Stimulated activated CD4-positive, alpha-beta T cell treated with anti-CD3 and anti-CD28 coated beads, Interleukin-2, amount 100 ng/mL, for 24 hours (primary cell): Measurements from ENCODE around the gene MPRIP.

Experiments
- DNase-seq, 2 donors: peaks; one replicate each; pipeline ENCODE4 v3.0.0-alpha.2; 2020

MPRIP gene

GRCh38 chr17:17089796-17090641 is 47.8 kb downstream of the MPRIP start:
- DNase-seq: no peak

GRCh38 chr17:17090642-17091103 is 48.4 kb downstream of the MPRIP start:
- no peak for DNase-seq

DNA sequence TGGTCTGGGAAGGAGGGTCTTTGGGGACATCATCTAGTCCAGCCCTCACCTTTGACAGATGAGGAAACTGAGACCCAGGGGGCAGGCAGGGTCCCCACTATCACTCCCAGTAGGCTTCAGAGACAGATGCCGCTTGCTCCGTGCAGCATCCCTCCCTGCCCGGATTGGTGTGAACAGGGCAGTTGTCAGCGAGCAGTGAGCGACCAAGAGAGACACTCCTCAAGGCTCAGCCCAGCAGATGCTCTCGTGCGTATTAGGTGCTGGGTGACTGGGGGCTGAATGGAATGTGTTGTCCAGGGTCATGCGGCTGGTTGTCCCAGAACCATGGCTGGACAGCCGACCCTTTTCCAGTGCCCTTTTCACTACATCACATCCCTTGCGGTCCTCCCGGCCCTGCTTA is 49.0 kb downstream of the MPRIP start:
- no peak for DNase-seq

GRCh38 chr17:17091856-17092756 is 49.8 kb downstream of the MPRIP start:
- no peak for DNase-seq

GRCh38 chr17:17093764-17094163 is 51.5 kb downstream of the MPRIP start:
- no peak for DNase-seq

- no peak for DNase-seq
Measured at GRCh38 chr17:17096438-17097178, 54.4 kb downstream of the MPRIP start.

GRCh38 chr17:17097763-17098345 is 55.6 kb downstream of the MPRIP start:
- no peak for DNase-seq

DNA sequence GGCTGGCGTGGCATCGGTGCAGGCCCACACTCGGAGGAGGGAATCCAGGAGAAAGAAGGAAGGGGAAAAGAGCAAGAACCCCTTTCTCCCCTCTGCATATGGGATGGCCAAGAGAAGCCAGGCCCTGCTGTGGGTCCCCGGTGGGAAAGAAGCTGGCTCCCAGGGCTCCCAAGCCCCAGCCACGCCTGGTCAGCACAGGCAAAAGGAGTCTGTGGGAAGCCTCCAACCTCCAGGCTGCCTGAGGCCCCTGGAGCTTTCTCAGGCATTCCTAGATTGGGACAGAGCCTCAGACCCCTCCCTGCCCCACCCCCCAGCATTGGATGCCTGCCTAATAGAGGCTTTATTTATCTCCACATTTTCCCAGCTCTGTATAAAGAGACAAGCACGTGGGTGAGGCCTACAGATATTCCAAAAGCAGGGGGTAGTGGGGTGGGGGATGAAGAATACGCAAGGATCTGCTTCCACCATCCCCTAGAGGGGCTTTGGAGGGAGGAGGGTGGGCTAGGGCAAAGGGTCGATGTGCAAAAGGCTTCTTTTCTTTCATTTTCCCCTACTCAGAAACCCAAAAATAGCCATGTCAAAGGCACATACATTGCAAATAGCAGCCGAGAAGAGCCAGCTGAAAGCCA is 56.4 kb downstream of the MPRIP start:
- DNase-seq: no peak

DNA sequence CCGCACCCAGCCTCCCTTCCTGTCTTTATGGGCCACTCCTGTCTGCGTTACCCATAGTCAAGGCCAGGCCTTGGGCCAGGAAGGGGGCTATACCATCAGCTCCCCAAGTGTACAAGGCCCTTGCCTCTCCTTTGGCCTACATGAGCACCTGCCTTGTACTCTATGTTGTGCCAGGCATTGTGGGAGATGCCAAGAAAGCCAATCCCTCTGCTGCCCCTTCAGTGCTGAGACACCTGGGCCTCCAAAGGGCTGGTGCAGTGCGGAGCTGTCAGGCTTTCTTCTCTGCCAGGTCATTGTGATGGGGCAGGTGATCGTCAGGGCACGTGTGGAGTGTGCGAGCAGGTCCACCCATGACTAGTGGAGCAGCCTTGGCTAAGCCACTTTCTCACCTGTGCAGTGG is 59.9 kb downstream of the MPRIP start:
- no peak for DNase-seq

DNA sequence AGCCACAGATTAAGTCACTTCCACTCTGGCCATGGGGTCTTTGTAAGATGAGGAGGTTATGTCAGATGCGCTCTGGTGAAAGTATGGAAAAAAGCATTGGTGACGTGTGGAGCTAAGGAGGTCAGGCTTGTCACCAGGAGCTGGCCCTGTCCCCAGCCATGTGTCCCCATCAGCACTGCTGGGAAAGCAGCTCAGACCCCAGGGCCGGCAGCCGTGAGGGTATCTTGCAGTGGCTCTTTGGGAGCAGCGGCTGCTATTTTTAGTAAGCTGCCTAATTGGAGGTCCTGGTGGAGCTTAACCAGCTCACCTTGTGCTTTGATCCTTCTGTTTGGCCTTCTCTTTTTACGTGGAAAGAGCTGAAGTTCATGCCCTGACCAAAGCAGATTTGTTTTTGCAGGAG is 60.9 kb downstream of the MPRIP start:
- DNase-seq: no peak

- no peak for DNase-seq
Measured at GRCh38 chr17:17104036-17104435, 61.8 kb downstream of the MPRIP start.

DNA sequence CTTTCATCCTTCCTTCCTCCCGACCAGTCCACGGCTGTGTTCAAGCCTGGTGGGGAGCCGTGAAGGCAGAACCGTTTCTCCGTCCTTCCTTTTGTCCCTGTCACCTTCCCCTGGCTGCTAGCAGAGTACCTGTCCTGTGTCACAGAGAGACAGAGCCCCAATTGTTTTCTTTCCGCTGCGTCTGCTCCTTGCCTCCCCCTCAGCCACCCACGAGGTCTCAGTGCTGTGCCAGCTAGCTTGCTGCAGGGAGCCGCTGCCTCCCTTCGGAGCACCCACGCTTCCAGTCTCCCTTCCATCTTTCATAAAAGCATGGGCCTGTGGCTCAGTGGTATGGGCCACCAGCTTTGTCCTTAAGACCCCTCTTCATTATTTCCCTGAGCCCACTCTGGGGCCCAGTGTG is 62.2 kb downstream of the MPRIP start:
- no peak for DNase-seq

GRCh38 chr17:17105976-17106375 is 63.7 kb downstream of the MPRIP start:
- DNase-seq: no peak

GRCh38 chr17:17106756-17107155 is 64.5 kb downstream of the MPRIP start:
- DNase-seq: no peak

GRCh38 chr17:17107281-17107680 is 65.0 kb downstream of the MPRIP start:
- no peak for DNase-seq

DNA sequence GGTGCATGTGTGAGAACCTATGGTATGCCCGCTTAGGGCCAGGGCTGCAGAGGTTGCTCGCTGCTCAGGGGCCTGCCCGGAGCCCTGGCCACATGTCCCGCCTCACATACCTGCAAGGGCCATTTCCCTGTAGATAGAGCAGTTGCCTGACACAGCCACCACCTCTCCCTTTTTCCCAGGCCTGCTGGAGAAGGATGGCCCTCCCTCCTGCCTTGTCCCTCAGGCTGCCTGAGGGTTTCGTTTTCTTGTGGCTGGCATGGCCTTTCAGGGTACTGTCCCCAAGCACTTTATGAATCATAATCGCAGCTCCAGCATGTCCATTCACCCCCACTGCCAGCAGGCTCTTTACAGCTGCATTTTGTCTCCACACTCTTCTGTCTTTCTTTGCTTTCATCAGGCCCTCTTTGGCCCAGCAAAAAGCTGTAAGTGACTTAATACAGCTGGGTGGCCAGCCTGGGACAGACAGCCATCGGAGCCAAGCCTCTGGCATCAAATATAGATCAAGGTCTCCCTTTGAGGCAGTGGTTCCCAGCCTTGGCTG is 65.7 kb downstream of the MPRIP start:
- DNase-seq: no peak

GRCh38 chr17:17108451-17109049 is 66.3 kb downstream of the MPRIP start:
- DNase-seq: no peak

- DNase-seq: no peak
Measured at GRCh38 chr17:17109256-17109655, 67.0 kb downstream of the MPRIP start.

GRCh38 chr17:17109907-17110306 is 67.7 kb downstream of the MPRIP start:
- DNase-seq: no peak

GRCh38 chr17:17110520-17110919 is 68.3 kb downstream of the MPRIP start:
- no peak for DNase-seq
